DND-41 (cell line): ENCODE data around the gene MAPRE2.

Experiments used
- ATAC-seq: fragments of 200-7000 bp; cut with Tn5 transposase; 3 replicates; pipeline ENCODE4 v1.9.1; 2021; ENCODE audit warnings: low read depth; ENCODE audit not compliant: insufficient read depth
- DNase-seq: peaks from one replicate; pipeline ENCODE4 v3.0.0-alpha.2; 2020
- H2AFZ ChIP-seq: 2 replicates; pipeline ENCODE4 v1.6.0; 2012; ENCODE audit warnings: low read depth, low read length
- H3K27ac ChIP-seq: 2 replicates; pipeline ENCODE4 v1.5.1; 2012; ENCODE audit warnings: low read length, inconsistent platforms
- H3K27me3 ChIP-seq: fragments of 200-600 bp; sonication (generic); 2 replicates; pipeline ENCODE4 v1.6.0; 2012; ENCODE audit warnings: low read length, mild to moderate bottlenecking, inconsistent platforms; ENCODE audit not compliant: insufficient read depth, poor library complexity
- H3K36me3 ChIP-seq: 2 replicates; pipeline ENCODE4 v1.5.1; 2012; ENCODE audit warnings: low read length, inconsistent platforms; ENCODE audit not compliant: insufficient read depth
- H3K4me1 ChIP-seq: 2 replicates; pipeline ENCODE4 v1.5.1; 2012; ENCODE audit warnings: mild to moderate bottlenecking, low read length; ENCODE audit not compliant: insufficient read depth
- H3K4me2 ChIP-seq: 2 replicates; pipeline ENCODE4 v1.6.0; 2012; ENCODE audit warnings: mild to moderate bottlenecking, moderate library complexity, low read length, inconsistent platforms; ENCODE audit not compliant: insufficient read depth
- H3K4me3 ChIP-seq, 2 experiments: fragments of 200-600 bp in 1 of 2; shearing (Covaris generic) in 1 of 2; 2 replicates each; pipeline ENCODE4 v1.5.1; 2012 to 2016; ENCODE audit warnings: inconsistent platforms in 2 of 2, low read length in 2 of 2, mild to moderate bottlenecking in 2 of 2, low read depth in 1 of 2, moderate library complexity in 1 of 2
- H3K79me2 ChIP-seq: 2 replicates; pipeline ENCODE4 v1.6.0; 2012; ENCODE audit warnings: low read length, inconsistent platforms; ENCODE audit not compliant: insufficient read depth
- H3K9ac ChIP-seq: 2 replicates; pipeline ENCODE4 v1.6.0; 2012; ENCODE audit warnings: low read depth, mild to moderate bottlenecking, inconsistent platforms, low read length, moderate library complexity
- H3K9me3 ChIP-seq: 2 replicates; pipeline ENCODE4 v1.5.1; 2012; ENCODE audit warnings: low read length, moderate library complexity, mild to moderate bottlenecking, inconsistent platforms; ENCODE audit not compliant: insufficient read depth, severe bottlenecking
- H4K20me1 ChIP-seq: 2 replicates; pipeline ENCODE4 v1.6.0; 2012; ENCODE audit warnings: low read length; ENCODE audit not compliant: insufficient read depth
- CTCF ChIP-seq: IDR thresholded peaks from 2 replicates; pipeline ENCODE4 v1.5.1; 2012; ENCODE audit warnings: borderline replicate concordance, low read length, moderate library complexity, mild to moderate bottlenecking; ENCODE audit not compliant: poor library complexity, severe bottlenecking; ENCODE audit errors: extremely low read depth
- EZH2 ChIP-seq: IDR thresholded peaks from 3 replicates; pipeline ENCODE4 v1.6.1; 2012; ENCODE audit warnings: borderline replicate concordance, low read depth, mild to moderate bottlenecking, moderate library complexity, low read length, inconsistent platforms; ENCODE audit not compliant: severe bottlenecking

The MAPRE2 gene

DNA sequence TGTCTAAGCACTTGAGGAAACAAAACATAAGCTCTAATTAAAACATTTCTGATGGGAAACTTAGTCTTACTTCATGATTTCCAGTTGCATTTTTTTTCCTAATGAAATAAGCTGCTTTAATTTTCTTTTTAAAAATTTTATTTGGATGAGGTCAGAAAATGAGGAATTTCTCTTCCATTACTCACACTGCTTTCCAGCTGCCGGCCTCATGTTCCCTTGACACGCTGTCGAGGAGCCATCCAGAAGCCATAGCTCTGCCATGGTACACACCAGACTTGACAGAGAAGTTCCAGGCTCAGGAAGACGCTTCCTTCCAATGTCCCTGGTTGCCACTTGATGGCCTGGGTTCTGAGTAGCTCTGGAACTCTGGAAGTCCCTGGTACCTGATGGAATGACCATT, 12.1 kb upstream of the MAPRE2 start:
- H3K27ac ChIP-seq: peak overlapping the region; percentile 98
- H3K4me2 ChIP-seq: peak overlapping the region; percentile 78
- no peaks in the 10 kb centered on the region for H4K20me1 ChIP-seq
- TF ChIP-seq EZH2 (no peak), CTCF (no peak)
- H3K4me3 ChIP-seq: peak overlapping the region in 1 of 2 experiments; percentile 57; a peak in 2 of 4 replicates
- no peak for ATAC-seq
- peaks cover 40% of the 10 kb centered on the region for H3K4me1 ChIP-seq
- H3K27me3 ChIP-seq: no peaks in the 10 kb centered on the region
- peak overlapping the region; percentile 76 for H3K9ac ChIP-seq
- no peaks in the 10 kb centered on the region for H3K79me2 ChIP-seq
- H2AFZ ChIP-seq: peak overlapping the region; percentile 66
- no peaks in the 10 kb centered on the region for H3K36me3 ChIP-seq
- DNase-seq: no peak
- H3K9me3 ChIP-seq: no peaks in the 10 kb centered on the region

- DNase-seq: no peak
- Histone ChIP-seq H2AFZ (peak overlapping the region; percentile 66), H3K4me1 (peaks cover 40% of the 10 kb centered on the region), H3K9ac (peak overlapping the region; percentile 76), H3K27me3 (no peaks in the 10 kb centered on the region), H3K79me2 (no peaks in the 10 kb centered on the region), H3K4me2 (peak overlapping the region; percentile 78), H3K27ac (peak overlapping the region; percentile 98), H4K20me1 (no peaks in the 10 kb centered on the region), H3K4me3 (peak overlapping the region; percentile 18 to 57; a peak in 3 of 4 replicates), H3K36me3 (no peaks in the 10 kb centered on the region), H3K9me3 (no peaks in the 10 kb centered on the region)
- ATAC-seq: peak; percentile 72
- TF ChIP-seq EZH2: no peak
- peak; percentile 51 for TF ChIP-seq CTCF
Observed at GRCh38 chr18:35029770-35030169, 11.4 kb upstream of the MAPRE2 start.

DNA sequence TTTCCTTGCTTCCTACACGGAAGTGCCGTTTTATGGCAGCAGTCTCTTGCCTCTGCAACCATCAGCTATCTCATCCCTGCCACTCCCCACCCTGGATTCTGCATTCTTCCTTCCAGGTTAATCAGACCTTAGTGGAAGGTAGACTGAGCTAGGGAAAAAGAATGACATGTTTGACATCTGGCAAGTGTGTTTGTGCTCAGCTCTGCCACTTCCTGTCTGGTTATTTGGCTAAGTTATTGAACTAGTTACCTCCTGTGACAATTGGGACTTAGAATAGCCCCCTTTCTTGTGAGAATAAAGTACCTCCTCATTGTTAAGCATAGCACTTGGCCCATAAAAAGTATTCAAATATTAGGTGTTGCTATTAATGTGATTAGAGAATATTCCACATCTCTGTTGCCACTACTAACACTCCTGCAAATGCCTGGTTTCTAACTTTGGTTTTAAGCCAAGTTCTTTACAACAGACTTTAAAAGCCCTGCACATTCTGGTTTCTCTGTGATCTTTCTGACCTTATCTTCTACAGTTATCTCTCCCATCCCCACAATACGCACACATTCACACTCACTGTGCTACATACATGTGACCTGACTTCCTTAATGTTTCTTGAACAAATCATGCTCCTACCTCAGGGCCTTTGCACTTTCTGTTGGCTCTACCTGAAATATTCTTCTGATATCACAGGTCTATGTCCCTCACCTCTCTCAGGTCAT, 10.8 kb upstream of the MAPRE2 start:
- H3K27ac ChIP-seq: peak overlapping the region; percentile 98
- H3K9ac ChIP-seq: peak overlapping the region; percentile 76
- peak overlapping the region; percentile 78 for H3K4me2 ChIP-seq
- H3K36me3 ChIP-seq: no peaks in the 10 kb centered on the region
- no peaks in the 10 kb centered on the region for H3K27me3 ChIP-seq
- H3K9me3 ChIP-seq: no peaks in the 10 kb centered on the region
- peak overlapping the region; percentile 66 for H2AFZ ChIP-seq
- DNase-seq (peak; percentile 63), ATAC-seq (peak; percentile 84)
- TF ChIP-seq EZH2 (no peak), CTCF (no peak)
- peak overlapping the region; percentile 18 to 57; a peak in 3 of 4 replicates for H3K4me3 ChIP-seq
- H3K79me2 ChIP-seq: no peaks in the 10 kb centered on the region
- peaks cover 40% of the 10 kb centered on the region for H3K4me1 ChIP-seq
- H4K20me1 ChIP-seq: no peaks in the 10 kb centered on the region
